Vagina (tissue), 1 donor: Measurements from ENCODE around the gene PRIMPOL. TPM values are rescaled to one million over a fixed set of nuclear protein-coding genes. Genes with fewer than 3 reads are reported as not detected.

Source experiments
- total RNA-seq: library from RNA; depleted of rRNA; stranded (reverse); fragments of >200 nt; gene quantifications from one replicate; pipeline ENCODE4 v1.2.3, GENCODE V29; 2016

The PRIMPOL gene
- total RNA-seq, 1 donor from 2014 or later = 14.0 TPM

Other genes with a start within 250 kb of the PRIMPOL start
- 18.7 TPM for gene IRF2, start 175.2 kb upstream of the PRIMPOL start, total RNA-seq
- 11.3 TPM for gene CASP3, start 291 bp upstream of the PRIMPOL start, total RNA-seq
- gene CENPU, start 84.4 kb downstream of the PRIMPOL start, total RNA-seq = 5.2 TPM
- 106 TPM for gene ACSL1, start 176.2 kb downstream of the PRIMPOL start, total RNA-seq